A549 treated with Hydrocortisone at 1 μM for 4 hours (cell line): Measurements from ENCODE around the gene KRT2. TPM values are rescaled to one million over a fixed set of nuclear protein-coding genes. Genes with fewer than 3 reads are reported as not detected.

Experiments
- total RNA-seq: library from RNA; stranded (reverse); fragments of 200-300 nt; extraction: Qiagen RNA extraction; gene quantifications from 5 replicates; pipeline ENCODE4 v1.2.3, GENCODE V29; 2022

The KRT2 gene
- total RNA-seq = not detected in 5 replicates

GRCh38 chr12:52651726-52652261, at the start of gene KRT2:
Gene KRT2, minus strand, starts transcription at chr12:52652211. Its CDS starts 69 bp downstream, at chr12:52652142.

DNA sequence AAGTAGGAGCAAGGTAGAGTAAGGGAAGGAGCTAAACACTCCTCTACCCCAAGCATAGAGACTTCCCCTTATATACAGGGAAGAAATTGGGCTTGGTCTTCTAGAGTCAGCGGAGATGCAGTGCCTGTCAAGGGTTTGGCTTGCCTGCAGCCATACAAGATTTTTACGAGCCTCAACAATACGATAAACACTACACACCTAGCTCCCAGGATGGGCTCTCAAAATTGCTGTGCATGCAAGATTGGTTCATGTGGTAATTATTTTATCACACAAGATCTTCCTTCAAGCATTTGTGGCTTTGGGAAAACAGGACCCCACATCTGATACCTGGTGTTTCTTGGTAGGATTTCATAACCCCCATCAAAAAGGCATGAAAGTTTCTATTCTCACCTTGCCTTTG, 28.4 kb upstream of the KRT2 start, which contains the start of gene KRT1:
KRT1 (minus strand) TSS at position 45 of the 400 bp plus-strand sequence. CDS start 59 bp downstream, outside the sequence.

GRCh38 chr12:52618216-52618615, 33.8 kb downstream of the KRT2 start, which contains the start of gene KRT73:
Gene KRT73, minus strand, starts transcription at chr12:52618559. Its CDS starts 35 bp downstream, at chr12:52618524.

GRCh38 chr12:52600941-52601481, 51.0 kb downstream of the KRT2 start, which contains the start of gene KRT72:
Gene KRT72, minus strand, starts transcription at chr12:52601463. Its CDS starts 11 bp downstream, at chr12:52601452.

Other genes with a start within 250 kb of the KRT2 start
- not detected in 5 replicates for gene KRT82, start 245.9 kb downstream of the KRT2 start, total RNA-seq
- gene KRT75, start 217.8 kb downstream of the KRT2 start, total RNA-seq = 0.07 to 0.18 TPM (median 0.09 TPM) in 5 replicates
- gene KRT6B, start 200.1 kb downstream of the KRT2 start, total RNA-seq = 0.05 to 0.09 TPM in 2 of 5 replicates, not detected in the others
- gene KRT6C, start 178.4 kb downstream of the KRT2 start, total RNA-seq = 0.06 TPM in 1 of 5 replicates, not detected in the others
- 10.3 to 13.4 TPM (median 11.2 TPM) in 5 replicates for gene KRT6A, start 159.0 kb downstream of the KRT2 start, total RNA-seq
- gene KRT5, start 131.8 kb downstream of the KRT2 start, total RNA-seq = 0.39 to 0.69 TPM (median 0.53 TPM) in 5 replicates
- gene KRT71, start 99.1 kb downstream of the KRT2 start, total RNA-seq = 0.05 TPM in 1 of 5 replicates, not detected in the others
- not detected in 5 replicates for gene KRT74, start 78.4 kb downstream of the KRT2 start, total RNA-seq
- 0.07 TPM in 1 of 5 replicates, not detected in the others for gene KRT72, start 50.7 kb downstream of the KRT2 start, total RNA-seq
- gene KRT73, start 33.7 kb downstream of the KRT2 start, total RNA-seq = 0.06 TPM in 1 of 5 replicates, not detected in the others
- gene KRT1, start 28.2 kb upstream of the KRT2 start, total RNA-seq = not detected in 5 replicates
- gene KRT77, start 51.3 kb upstream of the KRT2 start, total RNA-seq = not detected in 5 replicates
- gene KRT76, start 125.1 kb upstream of the KRT2 start, total RNA-seq = not detected in 5 replicates
- 0.03 to 0.13 TPM in 2 of 5 replicates, not detected in the others for gene KRT3, start 143.9 kb upstream of the KRT2 start, total RNA-seq
- gene KRT4, start 161.9 kb upstream of the KRT2 start, total RNA-seq = 2.6 to 3.6 TPM (median 3.0 TPM) in 5 replicates
- 0.08 TPM in 1 of 5 replicates, not detected in the others for gene KRT79, start 182.1 kb upstream of the KRT2 start, total RNA-seq
- gene KRT78, start 196.8 kb upstream of the KRT2 start, total RNA-seq = 0.07 to 0.45 TPM (median 0.25 TPM) in 4 of 5 replicates, not detected in the other